Activated CD8-positive, alpha-beta memory T cell treated with anti-CD3 and anti-CD28 coated beads, Interleukin-2, amount 10 ng/mL, durations not matched to agents 7 days and 5 days (primary cell): ENCODE data around the gene PTPRN2. TPM values are rescaled to one million over a fixed set of nuclear protein-coding genes. Genes with fewer than 3 reads are reported as not detected.

Experiments
- ATAC-seq: fragments of 150-1000 bp; cut with Tn5 transposase; one replicate; pipeline ENCODE4 v1.10.0; 2021; ENCODE audit warnings: moderate library complexity
- CTCF ChIA-PET: fragments of 350-600 bp; sonication (Branson Sonifier 250); formaldehyde crosslinking; loops from one replicate; lab custom pipeline; 2021; ENCODE audit warnings: antibody characterized with exemption; lab: Charles Lee
- DNase-seq: peaks from one replicate; pipeline ENCODE4 v3.0.0-alpha.2; 2020
- H3K27ac Mint-ChIP-seq: one replicate; pipeline ENCODE4 v1.8.0; 2021; ENCODE audit warnings: mild to moderate bottlenecking, mixed read lengths
- H3K27me3 Mint-ChIP-seq: one replicate; pipeline ENCODE4 v1.8.0; 2021; ENCODE audit warnings: mixed read lengths
- H3K36me3 Mint-ChIP-seq: one replicate; pipeline ENCODE4 v1.8.0; 2021; ENCODE audit warnings: mild to moderate bottlenecking, mixed read lengths
- H3K4me1 Mint-ChIP-seq: one replicate; pipeline ENCODE4 v1.8.0; 2021; ENCODE audit warnings: mixed read lengths
- H3K4me3 Mint-ChIP-seq: one replicate; pipeline ENCODE4 v1.8.0; 2021; ENCODE audit warnings: mild to moderate bottlenecking, moderate library complexity, mixed read lengths
- H3K9me3 Mint-ChIP-seq: one replicate; pipeline ENCODE4 v1.8.0; 2022; ENCODE audit warnings: low read depth, mixed read lengths
- total RNA-seq, 2 experiments: library from RNA; stranded (reverse); gene quantifications; one replicate each; pipeline ENCODE4 v1.2.3, GENCODE V29; 2021

PTPRN2 gene
- total RNA-seq, 2 experiments from 2014 or later: 3.2 to 5.7 TPM

GRCh38 chr7:157978766-157979165, 608.9 kb downstream of the PTPRN2 start:
- Mint-ChIP-seq H3K4me3 (no peak overlapping the region), H3K9me3 (peaks cover 11% of the 10 kb centered on the region), H3K36me3 (no peaks in the 10 kb centered on the region), H3K4me1 (no peaks in the 10 kb centered on the region), H3K27ac (no peak overlapping the region), H3K27me3 (no peaks in the 10 kb centered on the region)
- no peak for ATAC-seq
- CTCF ChIA-PET: no interaction called here
- no peak for DNase-seq

- Mint-ChIP-seq H3K36me3 (no peaks in the 10 kb centered on the region), H3K27me3 (no peaks in the 10 kb centered on the region), H3K9me3 (peaks cover 11% of the 10 kb centered on the region), H3K27ac (no peak overlapping the region), H3K4me1 (no peaks in the 10 kb centered on the region), H3K4me3 (no peak overlapping the region)
- DNase-seq (no peak), ATAC-seq (no peak)
- CTCF ChIA-PET: no interaction called here
Observed at GRCh38 chr7:157977717-157978496, 609.7 kb downstream of the PTPRN2 start.

GRCh38 chr7:157977306-157977705, 610.3 kb downstream of the PTPRN2 start:
- CTCF ChIA-PET: no interaction called here
- no peak overlapping the region for H3K4me3 Mint-ChIP-seq
- DNase-seq: no peak
- H3K27ac Mint-ChIP-seq: no peak overlapping the region
- no peaks in the 10 kb centered on the region for H3K36me3 Mint-ChIP-seq
- H3K27me3 Mint-ChIP-seq: no peaks in the 10 kb centered on the region
- no peak for ATAC-seq
- H3K9me3 Mint-ChIP-seq: peaks cover 11% of the 10 kb centered on the region
- no peaks in the 10 kb centered on the region for H3K4me1 Mint-ChIP-seq

DNA sequence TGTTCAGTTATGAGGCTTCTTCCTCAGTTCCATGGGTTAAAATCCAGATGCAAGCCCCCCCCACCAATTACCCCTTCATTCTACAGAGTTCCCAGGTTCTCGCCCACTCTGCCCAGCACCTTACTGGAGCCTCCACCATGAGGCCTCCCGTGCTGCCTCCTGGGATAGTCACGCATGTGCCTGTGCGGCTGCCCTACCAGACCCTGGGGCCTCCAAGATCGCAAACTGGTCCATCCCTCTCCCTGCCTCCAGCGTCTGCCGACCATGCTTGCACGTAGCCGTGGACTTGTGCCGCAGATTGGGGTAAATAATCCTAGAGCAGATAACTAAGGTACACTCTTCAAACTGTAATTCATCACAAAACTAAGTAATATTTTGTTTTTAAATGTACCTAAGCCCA, 611.2 kb downstream of the PTPRN2 start:
- ATAC-seq: no peak
- CTCF ChIA-PET: no interaction called here
- H3K27ac Mint-ChIP-seq: no peak overlapping the region
- no peak overlapping the region for H3K4me3 Mint-ChIP-seq
- no peaks in the 10 kb centered on the region for H3K4me1 Mint-ChIP-seq
- H3K36me3 Mint-ChIP-seq: no peaks in the 10 kb centered on the region
- no peak for DNase-seq
- peaks cover 11% of the 10 kb centered on the region for H3K9me3 Mint-ChIP-seq
- no peaks in the 10 kb centered on the region for H3K27me3 Mint-ChIP-seq

DNA sequence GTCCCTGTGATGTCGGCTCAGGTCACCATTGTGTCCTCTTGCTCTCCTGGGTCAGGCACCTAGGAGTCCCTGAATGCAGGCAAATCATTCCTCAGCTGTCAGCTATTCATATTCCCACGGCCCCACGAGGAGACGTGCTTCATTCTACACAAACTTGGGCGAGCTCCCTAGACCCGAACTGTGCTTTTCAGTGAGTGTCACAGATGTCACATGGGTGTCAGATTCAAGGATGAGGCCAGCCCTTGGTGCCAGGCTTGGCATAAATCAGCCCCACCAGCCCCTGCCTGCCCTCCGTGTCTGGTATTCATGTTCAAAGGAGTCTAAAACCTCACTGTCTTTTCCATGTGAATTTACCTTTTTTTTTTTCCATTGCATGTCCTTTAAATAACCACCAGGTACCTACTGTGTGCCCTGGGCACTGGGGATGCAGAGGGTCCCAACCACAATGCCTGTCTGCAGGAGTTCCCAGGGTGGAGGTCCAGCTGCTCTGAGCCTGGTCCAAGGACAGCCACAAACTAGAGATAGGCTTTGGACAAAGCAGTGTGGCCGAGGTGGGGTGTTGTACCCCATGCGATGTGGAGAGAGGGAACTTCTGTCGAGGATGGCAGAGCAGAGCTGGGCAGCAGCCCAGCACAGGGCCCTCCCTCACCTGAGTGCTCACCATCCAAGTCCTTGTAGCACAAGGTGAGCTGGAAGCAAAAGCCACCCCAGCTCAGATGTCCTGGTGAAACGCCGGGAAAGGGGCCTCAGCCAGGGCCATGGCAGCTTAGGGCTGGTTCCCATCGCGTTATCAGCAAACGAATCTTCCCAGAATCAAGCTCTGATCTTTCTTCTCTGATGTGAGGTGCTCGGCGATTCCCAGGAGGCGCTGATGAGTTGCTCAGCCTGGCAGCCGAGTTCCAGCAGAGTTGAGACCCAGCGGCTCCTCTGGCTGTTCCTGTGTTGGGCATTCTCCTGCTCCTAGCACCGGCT, 611.9 kb downstream of the PTPRN2 start:
- no peak for DNase-seq

GRCh38 chr7:157974678-157975230, 612.9 kb downstream of the PTPRN2 start:
- no peaks in the 10 kb centered on the region for H3K4me1 Mint-ChIP-seq
- H3K27me3 Mint-ChIP-seq: no peaks in the 10 kb centered on the region
- no peak overlapping the region for H3K27ac Mint-ChIP-seq
- CTCF ChIA-PET: no interaction called here
- no peak for ATAC-seq
- no peak overlapping the region for H3K4me3 Mint-ChIP-seq
- peaks cover 15% of the 10 kb centered on the region for H3K9me3 Mint-ChIP-seq
- no peak for DNase-seq
- H3K36me3 Mint-ChIP-seq: no peaks in the 10 kb centered on the region

More for the DNA sequence above, 611.9 kb downstream of the PTPRN2 start:
- Mint-ChIP-seq H3K9me3 (peaks cover 11% of the 10 kb centered on the region), H3K36me3 (no peaks in the 10 kb centered on the region), H3K27ac (no peak overlapping the region), H3K27me3 (no peaks in the 10 kb centered on the region), H3K4me1 (no peaks in the 10 kb centered on the region), H3K4me3 (no peak overlapping the region)
- no peak for ATAC-seq
- CTCF ChIA-PET: no interaction called here

- H3K36me3 Mint-ChIP-seq: no peaks in the 10 kb centered on the region
- H3K4me3 Mint-ChIP-seq: no peak overlapping the region
- DNase-seq (no peak), ATAC-seq (no peak)
- peaks cover 15% of the 10 kb centered on the region for H3K9me3 Mint-ChIP-seq
- H3K4me1 Mint-ChIP-seq: no peaks in the 10 kb centered on the region
- H3K27ac Mint-ChIP-seq: no peak overlapping the region
- H3K27me3 Mint-ChIP-seq: no peaks in the 10 kb centered on the region
- CTCF ChIA-PET: no interaction called here
Observed at GRCh38 chr7:157973971-157974677, 613.5 kb downstream of the PTPRN2 start.

GRCh38 chr7:157972914-157973313, 614.7 kb downstream of the PTPRN2 start:
- Mint-ChIP-seq H3K36me3 (no peaks in the 10 kb centered on the region), H3K27ac (no peak overlapping the region), H3K4me3 (no peak overlapping the region), H3K27me3 (no peaks in the 10 kb centered on the region), H3K4me1 (no peaks in the 10 kb centered on the region), H3K9me3 (peaks cover 15% of the 10 kb centered on the region)
- DNase-seq: no peak
- no peak for ATAC-seq
- CTCF ChIA-PET: no interaction called here

- H3K4me3 Mint-ChIP-seq: no peak overlapping the region
- ATAC-seq: no peak
Observed at GRCh38 chr7:157971501-157971900, 616.1 kb downstream of the PTPRN2 start.

GRCh38 chr7:157970744-157971143, 616.9 kb downstream of the PTPRN2 start:
- Mint-ChIP-seq H3K4me3 (no peak overlapping the region), H3K27ac (no peak overlapping the region), H3K9me3 (peaks cover 15% of the 10 kb centered on the region), H3K36me3 (no peaks in the 10 kb centered on the region), H3K4me1 (no peaks in the 10 kb centered on the region), H3K27me3 (no peaks in the 10 kb centered on the region)
- ATAC-seq (no peak), DNase-seq (no peak)
- CTCF ChIA-PET: no interaction called here

More at GRCh38 chr7:157971501-157971900, 616.1 kb downstream of the PTPRN2 start:
- Mint-ChIP-seq H3K4me1 (no peaks in the 10 kb centered on the region), H3K27ac (no peak overlapping the region), H3K27me3 (no peaks in the 10 kb centered on the region), H3K9me3 (peaks cover 15% of the 10 kb centered on the region), H3K36me3 (no peaks in the 10 kb centered on the region)
- DNase-seq: no peak
- CTCF ChIA-PET: no interaction called here

DNA sequence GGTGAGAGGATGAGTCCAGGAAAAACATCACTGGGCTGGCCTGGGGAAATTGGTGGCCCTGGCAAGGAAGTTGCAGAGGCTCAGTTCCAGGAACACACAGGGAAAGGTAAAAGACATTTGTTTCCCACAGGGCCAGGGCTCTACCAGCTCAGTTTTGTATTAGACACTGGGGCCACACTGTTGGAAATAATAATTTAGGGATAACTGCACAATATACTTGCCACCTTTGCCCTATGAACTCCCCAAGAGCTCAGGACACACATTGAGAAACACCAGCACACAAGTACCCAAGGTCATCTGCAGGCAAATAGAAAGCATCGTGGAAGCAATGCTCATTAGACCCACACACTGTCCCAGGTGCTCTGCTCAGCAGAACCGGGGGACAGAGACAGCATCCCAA, 617.6 kb downstream of the PTPRN2 start:
- CTCF ChIA-PET: no interaction called here
- H3K9me3 Mint-ChIP-seq: peaks cover 10% of the 10 kb centered on the region
- ATAC-seq (no peak), DNase-seq (no peak)
- no peaks in the 10 kb centered on the region for H3K27me3 Mint-ChIP-seq
- no peaks in the 10 kb centered on the region for H3K36me3 Mint-ChIP-seq
- H3K4me3 Mint-ChIP-seq: no peak overlapping the region
- H3K27ac Mint-ChIP-seq: no peak overlapping the region
- no peaks in the 10 kb centered on the region for H3K4me1 Mint-ChIP-seq

- no peaks in the 10 kb centered on the region for H3K4me1 Mint-ChIP-seq
- CTCF ChIA-PET: no interaction called here
- DNase-seq: no peak
- H3K27ac Mint-ChIP-seq: no peak overlapping the region
- ATAC-seq: no peak
- no peak overlapping the region for H3K4me3 Mint-ChIP-seq
- peaks cover 3% of the 10 kb centered on the region for H3K9me3 Mint-ChIP-seq
- H3K27me3 Mint-ChIP-seq: peaks cover 4% of the 10 kb centered on the region
- no peaks in the 10 kb centered on the region for H3K36me3 Mint-ChIP-seq
Observed at GRCh38 chr7:157966490-157966889, 621.1 kb downstream of the PTPRN2 start.

GRCh38 chr7:157964521-157964920, 623.1 kb downstream of the PTPRN2 start:
- DNase-seq: no peak
- H3K27ac Mint-ChIP-seq: no peak overlapping the region
- no peaks in the 10 kb centered on the region for H3K4me1 Mint-ChIP-seq
- H3K9me3 Mint-ChIP-seq: no peaks in the 10 kb centered on the region
- CTCF ChIA-PET: no interaction called here
- H3K36me3 Mint-ChIP-seq: no peaks in the 10 kb centered on the region
- peaks cover 5% of the 10 kb centered on the region for H3K27me3 Mint-ChIP-seq
- H3K4me3 Mint-ChIP-seq: no peak overlapping the region
- no peak for ATAC-seq
